Prostate gland (tissue), 2 donors: ENCODE data around the gene FMNL2.

ENCODE experiments used
- POLR2A ChIP-seq: fragments of 450-650 bp; IDR thresholded peaks from one replicate; pipeline ENCODE4 v1.6.1; 2016; ENCODE audit warnings: antibody characterized with exemption, mild to moderate bottlenecking
- POLR2AphosphoS5 ChIP-seq: sonication (generic); formaldehyde crosslinking; IDR thresholded peaks from one replicate; pipeline ENCODE4 v1.6.1; 2017; ENCODE audit warnings: antibody characterized with exemption
- TF ChIP-seq, protein P1 (sequence below), 4 experiments: fragments of 200-600 bp in 2 of 4; fragments of 450-650 bp in 2 of 4; sonication (generic) in 2 of 4; IDR thresholded peaks; 1 replicate in 3 of 4; 2 replicates in 1 of 4; pipeline ENCODE4 v1.5.1; 2016 to 2019; ENCODE audit warnings: antibody characterized with exemption in 4 of 4, mild to moderate bottlenecking in 2 of 4, moderate library complexity in 2 of 4

DNA sequence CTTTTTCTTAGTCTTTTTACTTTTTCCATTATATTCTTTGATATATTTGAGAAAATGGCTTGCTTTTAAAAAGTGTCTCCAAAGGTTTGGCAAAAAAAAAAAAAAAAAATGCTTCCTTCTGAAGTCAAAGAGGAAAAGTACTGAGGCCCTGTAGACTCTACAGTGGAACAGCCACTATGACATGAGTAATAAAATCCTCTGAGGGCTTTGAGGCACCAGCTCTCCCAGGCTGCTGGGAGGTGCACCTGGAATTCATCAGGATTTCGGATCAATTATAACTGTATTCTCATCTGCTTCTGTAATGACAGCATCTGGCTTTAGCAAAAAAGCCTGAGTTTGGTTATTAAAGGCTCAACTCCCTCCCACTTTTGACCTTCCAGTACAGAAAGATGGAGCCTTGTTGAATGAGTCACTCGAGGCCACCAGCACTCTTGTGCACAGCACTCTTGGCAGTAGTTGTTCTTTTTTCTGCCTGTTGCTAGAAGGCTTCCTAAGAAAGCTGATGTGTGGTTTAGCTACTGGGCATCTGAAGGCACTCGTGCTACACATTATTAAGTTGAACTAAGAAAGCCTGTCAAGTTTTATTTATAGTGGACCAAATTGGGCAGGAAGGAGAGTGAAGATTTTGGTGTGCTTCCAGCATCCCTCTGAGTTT is 251.0 kb downstream of the FMNL2 start:
- TF ChIP-seq POLR2A = no peak
- TF ChIP-seq, protein P1, sequence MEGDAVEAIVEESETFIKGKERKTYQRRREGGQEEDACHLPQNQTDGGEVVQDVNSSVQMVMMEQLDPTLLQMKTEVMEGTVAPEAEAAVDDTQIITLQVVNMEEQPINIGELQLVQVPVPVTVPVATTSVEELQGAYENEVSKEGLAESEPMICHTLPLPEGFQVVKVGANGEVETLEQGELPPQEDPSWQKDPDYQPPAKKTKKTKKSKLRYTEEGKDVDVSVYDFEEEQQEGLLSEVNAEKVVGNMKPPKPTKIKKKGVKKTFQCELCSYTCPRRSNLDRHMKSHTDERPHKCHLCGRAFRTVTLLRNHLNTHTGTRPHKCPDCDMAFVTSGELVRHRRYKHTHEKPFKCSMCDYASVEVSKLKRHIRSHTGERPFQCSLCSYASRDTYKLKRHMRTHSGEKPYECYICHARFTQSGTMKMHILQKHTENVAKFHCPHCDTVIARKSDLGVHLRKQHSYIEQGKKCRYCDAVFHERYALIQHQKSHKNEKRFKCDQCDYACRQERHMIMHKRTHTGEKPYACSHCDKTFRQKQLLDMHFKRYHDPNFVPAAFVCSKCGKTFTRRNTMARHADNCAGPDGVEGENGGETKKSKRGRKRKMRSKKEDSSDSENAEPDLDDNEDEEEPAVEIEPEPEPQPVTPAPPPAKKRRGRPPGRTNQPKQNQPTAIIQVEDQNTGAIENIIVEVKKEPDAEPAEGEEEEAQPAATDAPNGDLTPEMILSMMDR (IDR thresholded peaks at IDR 0.05) = no peak
- TF ChIP-seq POLR2AphosphoS5 = no peak
